ENCODE measurements around the gene ARHGAP42. TPM values are rescaled to one million over a fixed set of nuclear protein-coding genes. Genes with fewer than 3 reads are reported as not detected.
A peak's percentile ranks its signal among the peaks of the same experiment; 100 is the strongest.

The ARHGAP42 gene
- total and polyA plus RNA-seq, 2 of the 13 experiments (the other 11 are each of a cell fraction or from before 2014, with no cell fraction given), result 2.5 to 4.3 TPM

DNA sequence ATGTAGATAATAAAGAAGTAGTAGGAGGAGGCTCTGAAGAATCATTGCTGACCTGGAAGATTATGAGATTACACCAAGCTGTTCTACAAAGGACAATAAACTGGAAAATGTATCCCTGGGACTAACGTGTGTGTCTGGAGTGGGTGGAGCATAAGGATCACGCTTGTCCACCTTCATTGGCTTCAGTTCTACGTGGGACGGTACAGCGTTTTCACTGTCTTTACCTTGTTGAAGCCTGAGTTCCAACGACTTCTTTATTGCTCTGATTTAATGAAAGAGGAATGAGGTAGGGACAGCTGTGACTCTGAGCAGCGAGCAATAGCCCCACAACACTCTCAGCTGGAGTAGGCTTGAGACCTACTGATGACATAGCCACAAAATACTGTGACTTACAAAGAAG, 87.0 kb downstream of the ARHGAP42 start:
- Histone ChIP-seq H3K27ac (ENCODE audit: extremely low read length, insufficient read depth, low read length) (no peak overlapping the region), H3K27me3 (ENCODE audit: control insufficient read depth in 1 of 2, insufficient read depth in 2 of 2, low read length in 2 of 2) (no peaks in the 10 kb centered on the region), H2AFZ (ENCODE audit: low read length) (no peak overlapping the region), H3K9me3 (ENCODE audit: low read length) (no peaks in the 10 kb centered on the region), H4K20me1 (ENCODE audit: insufficient read depth, low read length) (no peaks in the 10 kb centered on the region), H3K9ac (ENCODE audit: insufficient read depth, low read depth, low read length) (no peak overlapping the region), H3K4me2 (ENCODE audit: low read depth, low read length) (no peak overlapping the region), H3K4me1 (ENCODE audit: insufficient read depth, low read length) (peaks cover 40% of the 10 kb centered on the region), H3K4me3 (replicated peaks in 1 of 3; ENCODE audit: insufficient read depth in 1 of 3, low read depth in 2 of 3, low read length in 3 of 3) (no peak overlapping the region), H3K79me2 (ENCODE audit: insufficient read depth, low read length) (no peaks in the 10 kb centered on the region), H3K36me3 (replicated peaks in 1 of 2; ENCODE audit: control insufficient read depth in 1 of 2, insufficient read depth in 2 of 2, low read length in 2 of 2) (no peaks in the 10 kb centered on the region)
- TF ChIP-seq JUNB (CRISPR knock-in tag; IDR thresholded peaks at IDR 0.05; ENCODE audit: borderline replicate concordance), result no peak
- TF ChIP-seq, protein P1, sequence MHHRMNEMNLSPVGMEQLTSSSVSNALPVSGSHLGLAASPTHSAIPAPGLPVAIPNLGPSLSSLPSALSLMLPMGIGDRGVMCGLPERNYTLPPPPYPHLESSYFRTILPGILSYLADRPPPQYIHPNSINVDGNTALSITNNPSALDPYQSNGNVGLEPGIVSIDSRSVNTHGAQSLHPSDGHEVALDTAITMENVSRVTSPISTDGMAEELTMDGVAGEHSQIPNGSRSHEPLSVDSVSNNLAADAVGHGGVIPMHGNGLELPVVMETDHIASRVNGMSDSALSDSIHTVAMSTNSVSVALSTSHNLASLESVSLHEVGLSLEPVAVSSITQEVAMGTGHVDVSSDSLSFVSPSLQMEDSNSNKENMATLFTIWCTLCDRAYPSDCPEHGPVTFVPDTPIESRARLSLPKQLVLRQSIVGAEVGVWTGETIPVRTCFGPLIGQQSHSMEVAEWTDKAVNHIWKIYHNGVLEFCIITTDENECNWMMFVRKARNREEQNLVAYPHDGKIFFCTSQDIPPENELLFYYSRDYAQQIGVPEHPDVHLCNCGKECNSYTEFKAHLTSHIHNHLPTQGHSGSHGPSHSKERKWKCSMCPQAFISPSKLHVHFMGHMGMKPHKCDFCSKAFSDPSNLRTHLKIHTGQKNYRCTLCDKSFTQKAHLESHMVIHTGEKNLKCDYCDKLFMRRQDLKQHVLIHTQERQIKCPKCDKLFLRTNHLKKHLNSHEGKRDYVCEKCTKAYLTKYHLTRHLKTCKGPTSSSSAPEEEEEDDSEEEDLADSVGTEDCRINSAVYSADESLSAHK (CRISPR knock-in tag; IDR thresholded peaks at IDR 0.05; ENCODE audit: borderline replicate concordance), result no peak
- no peak for TF ChIP-seq ZFP1 (CRISPR knock-in tag; IDR thresholded peaks at IDR 0.05)
- ChIA-PET CTCF (ENCODE audit: low intra/inter-chr PET ratio, low total read pairs) (no interaction called here), POLR2A (no interaction called here)
- FAIRE-seq, result no peak
- WGBS (ENCODE audit: low lambda C conversion rate), result 80% methylated on average over 7 of the region's 7 CpGs
- ATAC-seq, result no peak
- intact Hi-C loops (cut with micrococcal nuclease; ENCODE audit: unreplicated experiment), result loop anchor here (10.0 kb wide), 1 partner anchor 89 kb away; the partner anchor contains the start of gene ARHGAP42
- BruUV-seq (replicated peaks), result no TSS peak
- no peak for DNase-seq (ENCODE audit: low spot score)
- in situ Hi-C loops (cut with HindIII; ENCODE audit: extremely low pct_ligation_motif_present, low pct_unique_long_range_greater_than_20kb), result no loop called here

DNA sequence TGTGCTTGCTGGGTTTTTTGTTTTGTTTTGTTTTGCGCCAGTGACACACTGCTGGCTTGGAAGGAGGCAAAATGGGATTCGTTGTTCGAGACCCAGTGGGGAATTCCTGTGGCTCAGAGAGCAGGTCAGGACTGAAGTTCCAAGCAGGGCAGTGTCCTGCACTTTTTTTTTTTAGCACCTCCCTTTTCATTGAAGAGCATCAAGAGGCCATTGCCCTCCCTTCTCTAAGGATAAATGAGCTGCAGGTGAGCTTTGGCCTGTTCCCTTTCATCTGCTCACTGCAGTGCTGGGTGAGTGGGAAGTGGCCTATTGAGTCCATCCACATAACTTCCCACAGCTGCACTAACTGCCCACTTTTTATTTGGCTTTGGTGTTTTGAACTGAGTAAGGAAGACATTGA, 87.8 kb downstream of the ARHGAP42 start:
- Histone ChIP-seq H3K36me3 (replicated peaks in 1 of 2; ENCODE audit: control insufficient read depth in 1 of 2, insufficient read depth in 2 of 2, low read length in 2 of 2) (no peaks in the 10 kb centered on the region), H3K9ac (ENCODE audit: insufficient read depth, low read depth, low read length) (no peak overlapping the region), H3K27me3 (ENCODE audit: control insufficient read depth in 1 of 2, insufficient read depth in 2 of 2, low read length in 2 of 2) (no peaks in the 10 kb centered on the region), H3K4me3 (replicated peaks in 1 of 3; ENCODE audit: insufficient read depth in 1 of 3, low read depth in 2 of 3, low read length in 3 of 3) (peak overlapping the region in 1 of 3 experiments; percentile 1; a peak in 1 of 6 replicates), H3K79me2 (ENCODE audit: insufficient read depth, low read length) (no peaks in the 10 kb centered on the region), H3K27ac (ENCODE audit: extremely low read length, insufficient read depth, low read length) (peak overlapping the region; percentile 48), H3K4me1 (ENCODE audit: insufficient read depth, low read length) (peaks cover 40% of the 10 kb centered on the region), H2AFZ (ENCODE audit: low read length) (no peak overlapping the region), H3K9me3 (ENCODE audit: low read length) (no peaks in the 10 kb centered on the region), H4K20me1 (ENCODE audit: insufficient read depth, low read length) (no peaks in the 10 kb centered on the region), H3K4me2 (ENCODE audit: low read depth, low read length) (0 out of 2 replicates have a peak overlapping the region, but pooled peaks have one; percentile 0)
- ChIA-PET CTCF (ENCODE audit: low intra/inter-chr PET ratio, low total read pairs) (no interaction called here), POLR2A (no interaction called here)
- intact Hi-C loops (cut with micrococcal nuclease; ENCODE audit: unreplicated experiment), result loop anchor here (10.0 kb wide), 1 partner anchor 90 kb away; the partner anchor contains the start of gene ARHGAP42
- DNase-seq (ENCODE audit: low spot score), result peak; percentile 43
- no peak for FAIRE-seq
- peak; percentile 79 for ATAC-seq
- in situ Hi-C loops (cut with HindIII; ENCODE audit: extremely low pct_ligation_motif_present, low pct_unique_long_range_greater_than_20kb), result no loop called here
- BruUV-seq (replicated peaks), result no TSS peak
- 30% methylated on average over 3 of the region's 3 CpGs for WGBS (ENCODE audit: low lambda C conversion rate)
- TF ChIP-seq ZNF33B (CRISPR knock-in tag; IDR thresholded peaks at IDR 0.05) (no peak), ZNF570 (CRISPR knock-in tag; IDR thresholded peaks at IDR 0.05; ENCODE audit: borderline replicate concordance) (no peak), GATAD2A (CRISPR knock-in tag; IDR thresholded peaks at IDR 0.05) (peak; percentile 33; the same call in 1 of the 2 replicates), ZFX (CRISPR knock-in tag; IDR thresholded peaks at IDR 0.05; ENCODE audit: low read depth) (no peak), TBX2 (CRISPR knock-in tag; IDR thresholded peaks at IDR 0.05; ENCODE audit: borderline replicate concordance) (peak; percentile 24; the same call in 1 of the 2 replicates), SOX6 (IDR thresholded peaks at IDR 0.05) (no peak), SOX6 (CRISPR knock-in tag; IDR thresholded peaks at IDR 0.05) (0 out of 2 replicates have a peak, but pooled peaks have one; percentile 31), TEAD3 (CRISPR knock-in tag; optimal IDR thresholded peaks at IDR 0.05; ENCODE audit: borderline replicate concordance) (peak; percentile 24), HDAC2 (CRISPR knock-in tag; IDR thresholded peaks at IDR 0.05) (0 out of 2 replicates have a peak, but pooled peaks have one; percentile 17)
- TF ChIP-seq, protein P2, sequence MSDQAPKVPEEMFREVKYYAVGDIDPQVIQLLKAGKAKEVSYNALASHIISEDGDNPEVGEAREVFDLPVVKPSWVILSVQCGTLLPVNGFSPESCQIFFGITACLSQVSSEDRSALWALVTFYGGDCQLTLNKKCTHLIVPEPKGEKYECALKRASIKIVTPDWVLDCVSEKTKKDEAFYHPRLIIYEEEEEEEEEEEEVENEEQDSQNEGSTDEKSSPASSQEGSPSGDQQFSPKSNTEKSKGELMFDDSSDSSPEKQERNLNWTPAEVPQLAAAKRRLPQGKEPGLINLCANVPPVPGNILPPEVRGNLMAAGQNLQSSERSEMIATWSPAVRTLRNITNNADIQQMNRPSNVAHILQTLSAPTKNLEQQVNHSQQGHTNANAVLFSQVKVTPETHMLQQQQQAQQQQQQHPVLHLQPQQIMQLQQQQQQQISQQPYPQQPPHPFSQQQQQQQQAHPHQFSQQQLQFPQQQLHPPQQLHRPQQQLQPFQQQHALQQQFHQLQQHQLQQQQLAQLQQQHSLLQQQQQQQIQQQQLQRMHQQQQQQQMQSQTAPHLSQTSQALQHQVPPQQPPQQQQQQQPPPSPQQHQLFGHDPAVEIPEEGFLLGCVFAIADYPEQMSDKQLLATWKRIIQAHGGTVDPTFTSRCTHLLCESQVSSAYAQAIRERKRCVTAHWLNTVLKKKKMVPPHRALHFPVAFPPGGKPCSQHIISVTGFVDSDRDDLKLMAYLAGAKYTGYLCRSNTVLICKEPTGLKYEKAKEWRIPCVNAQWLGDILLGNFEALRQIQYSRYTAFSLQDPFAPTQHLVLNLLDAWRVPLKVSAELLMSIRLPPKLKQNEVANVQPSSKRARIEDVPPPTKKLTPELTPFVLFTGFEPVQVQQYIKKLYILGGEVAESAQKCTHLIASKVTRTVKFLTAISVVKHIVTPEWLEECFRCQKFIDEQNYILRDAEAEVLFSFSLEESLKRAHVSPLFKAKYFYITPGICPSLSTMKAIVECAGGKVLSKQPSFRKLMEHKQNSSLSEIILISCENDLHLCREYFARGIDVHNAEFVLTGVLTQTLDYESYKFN (CRISPR knock-in tag; conservative IDR thresholded peaks at IDR 0.05), result no peak

Data from HepG2 (cell line).